MCF 10A (cell line): ENCODE measurements around the gene ZFHX3. TPM values are rescaled to one million over a fixed set of nuclear protein-coding genes. Genes with fewer than 3 reads are reported as not detected.

Source experiments
- BruUV-seq: library from RNA; stranded (reverse); fragments of 400-500 nt; replicated peaks from 2 replicates; lab custom pipeline; 2021; lab: Mats Ljungman, UMichigan
- CTCF ChIA-PET: fragments of 300-600 bp; sonication (Branson Sonifier 250); formaldehyde crosslinking; extraction: SDS; loops from one replicate; lab custom pipeline; 2021; ENCODE audit warnings: antibody characterized with exemption, inconsistent platforms; lab: Yijun Ruan, JAX
- POLR2A ChIA-PET: fragments of 300-600, 350-650 bp; sonication (Branson Sonifier 250); formaldehyde crosslinking; extraction: SDS; loops from one replicate; lab custom pipeline; 2020; ENCODE audit warnings: antibody characterized with exemption, inconsistent platforms; lab: Yijun Ruan, JAX
- DNase-seq: peaks from one replicate; pipeline ENCODE4 v3.0.0-alpha.2; 2018; ENCODE audit not compliant: unreplicated experiment
- H3K27ac Mint-ChIP-seq: one replicate; pipeline ENCODE4 v1.8.0; 2022; ENCODE audit warnings: mild to moderate bottlenecking, low read depth, mixed read lengths; ENCODE audit not compliant: unreplicated experiment
- H3K27me3 Mint-ChIP-seq: one replicate; pipeline ENCODE4 v1.8.0; 2022; ENCODE audit warnings: mixed read lengths; ENCODE audit not compliant: insufficient read depth, unreplicated experiment
- H3K36me3 Mint-ChIP-seq: one replicate; pipeline ENCODE4 v1.8.0; 2022; ENCODE audit warnings: mild to moderate bottlenecking, moderate library complexity, mixed read lengths; ENCODE audit not compliant: insufficient read depth, unreplicated experiment
- H3K4me1 Mint-ChIP-seq: one replicate; pipeline ENCODE4 v1.8.0; 2022; ENCODE audit warnings: mixed read lengths; ENCODE audit not compliant: insufficient read depth, unreplicated experiment
- H3K4me3 Mint-ChIP-seq: one replicate; pipeline ENCODE4 v1.8.0; 2022; ENCODE audit warnings: mild to moderate bottlenecking, moderate library complexity, mixed read lengths; ENCODE audit not compliant: unreplicated experiment
- H3K9me3 Mint-ChIP-seq: one replicate; pipeline ENCODE4 v1.8.0; 2022; ENCODE audit warnings: mixed read lengths; ENCODE audit not compliant: unreplicated experiment
- CTCF ChIP-seq: fragments of 200-600 bp; IDR thresholded peaks from one replicate; pipeline ENCODE4 v1.8.0; 2022; ENCODE audit warnings: antibody characterized with exemption, mild to moderate bottlenecking; ENCODE audit not compliant: unreplicated experiment
- intact Hi-C: fragments of 100-400 bp; cut with micrococcal nuclease; formaldehyde crosslinking; loops from 2 replicates; pipeline ENCODE4 v1.14.1; 2022
- total RNA-seq: library from RNA; stranded (reverse); gene quantifications from 2 replicates; pipeline ENCODE4 v1.2.3, GENCODE V29; 2022

ZFHX3 gene
- total RNA-seq, 1 experiment from 2014 or later, result 27.4 TPM

GRCh38 chr16:72902206-72902605 lies 145.7 kb downstream of the ZFHX3 start:
- Mint-ChIP-seq H3K27me3 (no peaks in the 10 kb centered on the region), H3K4me3 (no peak overlapping the region), H3K27ac (no peak overlapping the region), H3K36me3 (peaks cover 16% of the 10 kb centered on the region), H3K4me1 (peaks cover 12% of the 10 kb centered on the region), H3K9me3 (no peaks in the 10 kb centered on the region)
- BruUV-seq, result no TSS peak
- no peak for TF ChIP-seq CTCF
- DNase-seq, result no peak
- CTCF ChIA-PET, result no interaction called here
- POLR2A ChIA-PET, result no interaction called here
- intact Hi-C loops, result no loop called here

- Mint-ChIP-seq H3K9me3 (no peaks in the 10 kb centered on the region), H3K27ac (no peak overlapping the region), H3K36me3 (peaks cover 21% of the 10 kb centered on the region), H3K27me3 (no peaks in the 10 kb centered on the region), H3K4me1 (peaks cover 10% of the 10 kb centered on the region), H3K4me3 (no peak overlapping the region)
- BruUV-seq, result no TSS peak
- DNase-seq, result no peak
- intact Hi-C loops, result no loop called here
- CTCF ChIA-PET, result interaction anchor here (0.9 kb wide), 1 partner anchor 68 kb away, joined by 3 read pairs; no protein-coding TSS in a partner anchor
- no peak for TF ChIP-seq CTCF
- POLR2A ChIA-PET, result no interaction called here
Measured at GRCh38 chr16:72901000-72901627, 146.8 kb downstream of the ZFHX3 start.

- POLR2A ChIA-PET, result no interaction called here
- Mint-ChIP-seq H3K4me1 (no peaks in the 10 kb centered on the region), H3K27ac (peak overlapping the region; percentile 54), H3K9me3 (no peaks in the 10 kb centered on the region), H3K36me3 (peaks cover 29% of the 10 kb centered on the region), H3K27me3 (no peaks in the 10 kb centered on the region), H3K4me3 (no peak overlapping the region)
- intact Hi-C loops, result no loop called here
- BruUV-seq, result no TSS peak
- CTCF ChIA-PET, result no interaction called here
- no peak for TF ChIP-seq CTCF
- DNase-seq, result no peak
Measured at GRCh38 chr16:72898216-72898825, 149.6 kb downstream of the ZFHX3 start.

GRCh38 chr16:72897707-72898106 lies 150.2 kb downstream of the ZFHX3 start:
- intact Hi-C loops, result no loop called here
- ChIA-PET POLR2A (no interaction called here), CTCF (no interaction called here)
- Mint-ChIP-seq H3K27ac (peak overlapping the region; percentile 54), H3K27me3 (no peaks in the 10 kb centered on the region), H3K4me3 (no peak overlapping the region), H3K36me3 (peaks cover 35% of the 10 kb centered on the region), H3K4me1 (no peaks in the 10 kb centered on the region), H3K9me3 (no peaks in the 10 kb centered on the region)
- BruUV-seq, result no TSS peak
- DNase-seq, result no peak
- TF ChIP-seq CTCF, result no peak
